Gastroesophageal sphincter (tissue), 4 donors: Measurements from ENCODE around the gene RHEX. TPM values are rescaled to one million over a fixed set of nuclear protein-coding genes. Genes with fewer than 3 reads are reported as not detected.

Source experiments
- ATAC-seq: fragments of 150-250 bp; one replicate; pipeline ENCODE4 v1.9.1; 2016; ENCODE audit warnings: mild to moderate bottlenecking, moderate library complexity
- H3K27ac ChIP-seq, 4 donors: fragments of 200-600 bp; sonication (generic) in 3 of 4; 1 replicate in 3 of 4; 2 replicates in 1 of 4; pipeline ENCODE4 v1.5.1; 2016 to 2019
- H3K27me3 ChIP-seq: fragments of 200-600 bp; sonication (generic); one replicate; pipeline ENCODE4 v1.5.1; 2019
- H3K36me3 ChIP-seq, 2 donors: fragments of 200-600 bp; sonication (generic); one replicate each; pipeline ENCODE4 v1.5.1; 2019; ENCODE audit warnings: control low read depth in 1 of 2
- H3K4me1 ChIP-seq, 3 donors: fragments of 200-600 bp; sonication (generic); 1 replicate in 2 of 3; 2 replicates in 1 of 3; pipeline ENCODE4 v1.5.1; 2016 to 2019; ENCODE audit warnings: control low read depth in 2 of 3
- H3K4me3 ChIP-seq, 2 donors: fragments of 200-600 bp; sonication (generic); one replicate each; pipeline ENCODE4 v1.5.1; 2019; ENCODE audit warnings: mild to moderate bottlenecking in 1 of 2, moderate library complexity in 1 of 2
- H3K9me3 ChIP-seq, 3 donors: fragments of 200-600 bp; sonication (generic); one replicate each; pipeline ENCODE4 v1.5.1; 2017 to 2019; ENCODE audit warnings: control low read depth in 2 of 3
- CTCF ChIP-seq, 4 experiments: fragments of 200-600 bp in 2 of 4; fragments of 450-650 bp in 2 of 4; sonication (generic) in 1 of 4; IDR thresholded peaks; one replicate each; pipeline ENCODE4 v1.5.1; 2017 to 2019; ENCODE audit warnings: antibody characterized with exemption in 4 of 4, mild to moderate bottlenecking in 2 of 4, moderate library complexity in 2 of 4
- EP300 ChIP-seq: sonication (generic); formaldehyde crosslinking; IDR thresholded peaks from one replicate; pipeline ENCODE4 v1.6.1; 2017; ENCODE audit warnings: antibody characterized with exemption, mild to moderate bottlenecking
- POLR2A ChIP-seq, 2 donors: fragments of 450-650 bp; IDR thresholded peaks; one replicate each; pipeline ENCODE4 v1.6.1; 2017; ENCODE audit warnings: antibody characterized with exemption in 2 of 2, mild to moderate bottlenecking in 2 of 2, moderate library complexity in 1 of 2
- POLR2AphosphoS5 ChIP-seq: sonication (generic); formaldehyde crosslinking; IDR thresholded peaks from one replicate; pipeline ENCODE4 v1.6.1; 2017; ENCODE audit warnings: antibody characterized with exemption
- WGBS, 2 donors: methylation state at CpG; one replicate each; pipeline ENCODE4 v1.1.5; 2018; ENCODE audit warnings: low coverage in 1 of 2; 5-methylcytosine and 5-hydroxymethylcytosine counted together
- total RNA-seq, 4 donors: library from RNA; depleted of rRNA; stranded (reverse); fragments of >200 nt; gene quantifications; one replicate each; pipeline ENCODE4 v1.1.0, GENCODE V29; 2016

The RHEX gene
- total RNA-seq, 4 donors from 2014 or later: 3.5 to 6.8 (median 5.0) TPM

GRCh38 chr1:206120406-206120805 is 67.4 kb downstream of the RHEX start:
- TF ChIP-seq EP300: no peak
- no peak for TF ChIP-seq POLR2A (IDR thresholded peaks at IDR 0.05)
- TF ChIP-seq POLR2AphosphoS5: no peak
- no peak for TF ChIP-seq CTCF (IDR thresholded peaks at IDR 0.05)

GRCh38 chr1:206121269-206121668 is 68.3 kb downstream of the RHEX start:
- Histone ChIP-seq H3K27ac (no peak overlapping the region), H3K4me1 (peaks cover 0 to 15% (median 8%) of the 10 kb centered on the region in 3 donors), H3K4me3 (no peak overlapping the region), H3K9me3 (peaks cover 0 to 21% (median 0%) of the 10 kb centered on the region in 3 donors), H3K36me3 (no peaks in the 10 kb centered on the region), H3K27me3 (peaks cover 28% of the 10 kb centered on the region)
- TF ChIP-seq CTCF (IDR thresholded peaks at IDR 0.05) (no peak), POLR2AphosphoS5 (no peak), EP300 (no peak)
- no peak for ATAC-seq
- 50 to 88% methylated on average over 1 of the region's 1 CpG for WGBS, 2 donors

More at GRCh38 chr1:206120406-206120805, 67.4 kb downstream of the RHEX start:
- no peak for ATAC-seq
- peaks cover 0 to 21% (median 0%) of the 10 kb centered on the region in 3 donors for H3K9me3 ChIP-seq
- H3K27ac ChIP-seq: no peak overlapping the region
- peaks cover 0 to 15% (median 8%) of the 10 kb centered on the region in 3 donors for H3K4me1 ChIP-seq
- no peak overlapping the region for H3K4me3 ChIP-seq
- peaks cover 30% of the 10 kb centered on the region for H3K27me3 ChIP-seq
- H3K36me3 ChIP-seq: no peaks in the 10 kb centered on the region

- no peak for TF ChIP-seq POLR2AphosphoS5
- ATAC-seq: no peak
- H3K4me3 ChIP-seq: no peak overlapping the region
Observed at GRCh38 chr1:206122686-206123085, 69.7 kb downstream of the RHEX start.

GRCh38 chr1:206125346-206125745 is 72.4 kb downstream of the RHEX start:
- Histone ChIP-seq H3K4me3 (no peak overlapping the region), H3K27ac (no peak overlapping the region)

More at GRCh38 chr1:206122686-206123085, 69.7 kb downstream of the RHEX start:
- H3K9me3 ChIP-seq: peaks cover 0 to 21% (median 0%) of the 10 kb centered on the region in 3 donors
- no peaks in the 10 kb centered on the region for H3K36me3 ChIP-seq
- H3K4me1 ChIP-seq: peaks cover 0 to 4% (median under 1%) of the 10 kb centered on the region in 3 donors
- H3K27me3 ChIP-seq: peaks cover 19% of the 10 kb centered on the region
- H3K27ac ChIP-seq: no peak overlapping the region

GRCh38 chr1:206127336-206127735 is 74.4 kb downstream of the RHEX start:
- Histone ChIP-seq H3K36me3 (no peaks in the 10 kb centered on the region), H3K4me1 (no peaks in the 10 kb centered on the region), H3K27ac (no peak overlapping the region), H3K9me3 (peaks cover 0 to 3% (median 0%) of the 10 kb centered on the region in 3 donors), H3K27me3 (peaks cover 18% of the 10 kb centered on the region), H3K4me3 (no peak overlapping the region)
- TF ChIP-seq POLR2A (IDR thresholded peaks at IDR 0.05): no peak
- no peak for TF ChIP-seq POLR2AphosphoS5
- TF ChIP-seq CTCF (IDR thresholded peaks at IDR 0.05): no peak
- no peak for TF ChIP-seq EP300
- no peak for ATAC-seq
- WGBS, 2 donors: 90 to 98% methylated on average over 6 of the region's 9 CpGs

More at GRCh38 chr1:206125346-206125745, 72.4 kb downstream of the RHEX start:
- H3K4me1 ChIP-seq: no peaks in the 10 kb centered on the region
- no peak for TF ChIP-seq POLR2AphosphoS5
- TF ChIP-seq EP300: no peak
- no peak for TF ChIP-seq POLR2A (IDR thresholded peaks at IDR 0.05)
- TF ChIP-seq CTCF (IDR thresholded peaks at IDR 0.05): no peak
- H3K27me3 ChIP-seq: peaks cover 15% of the 10 kb centered on the region
- H3K9me3 ChIP-seq: peaks cover 0 to 21% (median 0%) of the 10 kb centered on the region in 3 donors
- 83 to 100% methylated on average over 1 of the region's 1 CpG for WGBS, 2 donors
- H3K36me3 ChIP-seq: no peaks in the 10 kb centered on the region
- ATAC-seq: no peak
